ENCODE measurements around the gene SASH3.

Gene SASH3

GRCh38 chrX:129808158-129808828, 28.5 kb downstream of the SASH3 start:
- Histone ChIP-seq H3K27ac (peak overlapping the region in 1 of 2 donors; percentile 22), H3K9me3 (no peaks in the 10 kb centered on the region), H3K27me3 (no peaks in the 10 kb centered on the region), H3K4me1 (no peaks in the 10 kb centered on the region), H3K4me3 (no peak overlapping the region), H3K36me3 (peaks cover 0 to 35% (median 26%) of the 10 kb centered on the region in 3 donors)
- intact Hi-C loops (cut with DNase I; ENCODE audit: low total_unique reads), result no loop called here
- TF ChIP-seq CTCF (IDR thresholded peaks at IDR 0.05), result no peak
- no peak for DNase-seq

GRCh38 chrX:129808829-129809796, 29.4 kb downstream of the SASH3 start:
- DNase-seq, result no peak
- no peak for TF ChIP-seq CTCF (IDR thresholded peaks at IDR 0.05)
- no peak overlapping the region for H3K4me3 ChIP-seq
- H3K27ac ChIP-seq, result no peak overlapping the region
- H3K4me1 ChIP-seq, result no peaks in the 10 kb centered on the region
- H3K36me3 ChIP-seq, result peaks cover 0 to 42% (median 26%) of the 10 kb centered on the region in 3 donors
- no peaks in the 10 kb centered on the region for H3K9me3 ChIP-seq
- intact Hi-C loops (cut with DNase I; ENCODE audit: low total_unique reads), result no loop called here
- no peaks in the 10 kb centered on the region for H3K27me3 ChIP-seq

GRCh38 chrX:129813662-129814368, 34.1 kb downstream of the SASH3 start:
- Histone ChIP-seq H3K27me3 (no peaks in the 10 kb centered on the region), H3K4me3 (no peak overlapping the region), H3K36me3 (peaks cover 0 to 27% (median 14%) of the 10 kb centered on the region in 3 donors), H3K4me1 (no peaks in the 10 kb centered on the region), H3K9me3 (no peaks in the 10 kb centered on the region), H3K27ac (no peak overlapping the region)
- TF ChIP-seq CTCF (IDR thresholded peaks at IDR 0.05), result no peak
- DNase-seq, result no peak
- intact Hi-C loops (cut with DNase I; ENCODE audit: low total_unique reads), result no loop called here

GRCh38 chrX:129818123-129818522, 38.4 kb downstream of the SASH3 start:
- H3K27me3 ChIP-seq, result no peaks in the 10 kb centered on the region
- no peak overlapping the region for H3K27ac ChIP-seq
- no peaks in the 10 kb centered on the region for H3K4me1 ChIP-seq
- intact Hi-C loops (cut with DNase I; ENCODE audit: low total_unique reads), result no loop called here
- no peak overlapping the region for H3K4me3 ChIP-seq
- TF ChIP-seq CTCF (IDR thresholded peaks at IDR 0.05), result no peak
- DNase-seq, result no peak
- H3K9me3 ChIP-seq, result no peaks in the 10 kb centered on the region
- H3K36me3 ChIP-seq, result peaks cover 0 to 14% (median under 1%) of the 10 kb centered on the region in 3 donors

- H3K27ac ChIP-seq, result no peak overlapping the region
- TF ChIP-seq CTCF (IDR thresholded peaks at IDR 0.05), result peak; percentile 25 to 26
- no peaks in the 10 kb centered on the region for H3K4me1 ChIP-seq
- no peaks in the 10 kb centered on the region for H3K27me3 ChIP-seq
- H3K36me3 ChIP-seq, result peaks cover 0 to 25% (median 2%) of the 10 kb centered on the region in 3 donors
- DNase-seq, result peak in 1 of 2 donors; percentile 26
- intact Hi-C loops (cut with DNase I; ENCODE audit: low total_unique reads), result loop anchor here (10.0 kb wide), 1 partner anchor 218 kb away; no protein-coding TSS in a partner anchor
- H3K4me3 ChIP-seq, result no peak overlapping the region
- no peaks in the 10 kb centered on the region for H3K9me3 ChIP-seq
These were observed 43.4 kb downstream of the SASH3 start for GRCh38 chrX:129823115-129823514.

All from tibial artery (tissue), 4 donors.